GM19328 (cell line): ENCODE results near the gene DENND5B.
A peak's percentile ranks its signal among the peaks of the same experiment; 100 is the strongest.
"Not testable (repeated sequence)": the region's sequence is repeated elsewhere in the genome, so short reads cannot be mapped to it uniquely, and the experiment has no call there.

ENCODE experiments used
- ATAC-seq: cut with Tn5 transposase; IDR thresholded peaks from one replicate; pipeline ENCODE4 v1.9.1; 2021; ENCODE audit warnings: mild to moderate bottlenecking, moderate library complexity; ENCODE audit not compliant: unreplicated experiment

DENND5B gene

DNA sequence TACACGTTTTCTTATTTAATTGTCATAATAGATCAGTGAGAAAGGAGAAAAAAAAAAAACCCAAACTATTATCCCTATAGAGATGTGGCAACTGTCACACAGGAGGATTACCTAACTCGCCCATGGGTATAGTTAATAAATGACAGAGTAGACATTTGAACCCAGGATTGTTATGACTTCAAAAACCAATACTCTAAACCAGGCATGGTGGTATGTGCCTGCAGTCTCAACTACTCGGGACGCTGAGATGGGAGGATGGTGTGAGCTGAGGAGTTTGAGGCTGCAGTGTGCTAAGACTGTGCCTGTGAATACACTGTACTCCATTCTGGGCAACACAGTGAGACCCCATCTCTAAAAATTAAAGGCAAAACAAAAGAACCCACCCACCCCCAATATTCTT is 114.5 kb downstream of the DENND5B start:
- no peak for ATAC-seq

DNA sequence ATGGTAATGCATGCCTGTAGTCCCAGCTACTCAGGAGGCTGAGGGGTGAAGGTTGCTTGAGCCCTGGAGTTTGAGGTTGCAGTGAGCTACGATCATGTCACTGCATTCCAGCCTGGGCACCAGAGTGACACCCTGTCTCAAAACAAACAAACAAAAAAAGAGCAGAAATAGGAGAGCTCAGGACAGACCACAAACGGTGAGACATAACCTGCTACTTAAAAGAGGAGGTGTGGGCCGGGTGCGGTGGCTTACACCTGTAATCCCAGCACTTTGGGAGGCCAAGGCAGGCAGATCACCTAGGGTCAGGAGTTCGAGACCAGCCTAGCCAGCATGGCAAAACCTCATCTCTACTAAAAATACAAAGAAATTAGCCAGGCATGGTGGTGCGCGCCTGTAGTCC is 115.3 kb downstream of the DENND5B start:
- ATAC-seq, result not testable (repeated sequence)

DNA sequence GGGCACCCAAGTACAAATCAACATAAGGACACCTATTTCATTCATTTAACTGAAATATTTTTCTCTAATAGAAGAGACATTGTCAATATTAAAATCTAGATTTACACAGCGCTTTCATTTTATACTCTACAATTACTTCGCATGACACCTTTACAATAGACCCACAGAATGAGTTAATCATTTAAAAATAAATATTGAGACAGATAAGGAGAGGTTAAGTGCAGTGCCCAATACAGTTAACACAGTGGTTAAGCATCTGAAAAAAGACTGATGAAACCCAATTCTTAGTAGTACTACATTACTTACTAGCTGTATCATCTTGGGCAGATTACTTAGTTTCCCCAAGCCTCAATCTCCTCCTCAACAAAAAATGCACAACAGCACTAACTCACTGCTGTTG is 116.2 kb downstream of the DENND5B start:
- no peak for ATAC-seq

DNA sequence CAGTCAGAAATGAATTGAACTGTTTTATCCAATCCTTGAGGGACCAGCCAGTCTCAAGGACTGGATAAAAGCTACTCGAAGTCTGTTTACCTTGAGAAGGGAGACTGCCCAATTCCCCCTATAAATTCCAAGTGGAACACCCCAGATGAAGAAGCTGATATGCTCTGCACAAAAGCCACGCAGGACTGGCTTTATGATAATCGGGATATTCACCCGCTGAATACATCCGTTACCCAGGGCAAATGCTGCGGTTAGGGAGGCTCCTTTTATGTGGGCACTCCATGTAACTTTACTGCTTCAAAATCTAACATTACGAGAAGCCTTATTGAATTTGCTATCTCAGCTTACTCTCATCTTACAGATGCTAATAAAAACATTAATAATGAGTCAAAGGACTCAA is 119.1 kb downstream of the DENND5B start:
- no peak for ATAC-seq

DNA sequence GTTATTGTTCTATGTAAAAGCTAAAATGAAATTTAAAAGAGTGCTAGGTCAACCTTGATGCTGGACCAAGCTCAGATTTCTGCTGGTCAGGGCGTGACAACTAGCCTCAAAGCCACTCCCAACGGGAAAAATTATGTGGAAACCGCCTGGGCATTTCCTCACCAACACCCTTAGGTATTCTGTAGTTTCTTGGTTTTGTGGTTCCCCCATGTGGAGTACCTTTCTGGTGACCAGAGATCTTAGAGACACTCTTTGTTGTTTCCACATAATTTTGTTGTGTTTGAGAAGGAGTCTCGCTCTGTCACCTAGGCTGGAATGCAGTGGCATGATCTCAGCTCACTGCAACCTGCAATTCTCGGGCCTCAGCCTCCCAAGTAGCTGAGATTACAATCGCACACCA is 119.9 kb downstream of the DENND5B start:
- no peak for ATAC-seq

DNA sequence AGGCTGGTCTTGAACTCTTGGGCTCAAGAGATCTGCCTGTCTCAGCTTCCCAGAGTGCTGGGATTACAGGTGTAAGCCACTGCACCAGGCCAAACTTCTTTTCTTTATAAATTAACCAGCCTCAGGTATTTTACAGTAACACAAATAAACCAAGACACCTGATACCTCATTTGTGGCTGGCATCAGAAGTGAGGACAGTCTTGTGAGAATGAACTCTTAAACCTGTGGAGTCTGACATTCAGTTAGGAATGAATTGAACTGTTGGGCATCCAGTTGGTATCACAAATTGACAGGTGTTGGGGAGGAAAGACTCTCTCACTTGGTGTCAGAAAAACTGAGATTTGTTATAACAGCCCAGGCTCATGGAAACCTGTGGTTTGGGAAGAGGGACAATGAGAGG is 120.5 kb downstream of the DENND5B start:
- no peak for ATAC-seq

DNA sequence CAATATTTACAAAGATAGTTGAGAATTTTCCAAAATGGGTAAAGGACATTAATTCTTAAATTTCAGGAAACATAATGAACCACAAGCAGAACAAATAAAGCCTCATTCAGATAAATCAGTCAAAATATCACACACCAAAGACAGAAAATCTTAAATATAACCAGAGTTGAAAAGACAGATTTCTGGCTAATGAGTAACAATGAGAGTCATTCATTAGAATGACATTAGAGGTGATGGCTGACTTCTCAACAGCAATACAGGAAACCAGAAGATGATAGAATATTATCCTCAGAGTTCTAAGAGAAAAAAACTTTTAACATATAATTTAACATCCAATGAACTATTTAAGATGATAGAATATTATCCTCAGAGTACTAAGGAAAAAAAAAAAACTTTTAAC is 124.2 kb downstream of the DENND5B start:
- no peak for ATAC-seq

DNA sequence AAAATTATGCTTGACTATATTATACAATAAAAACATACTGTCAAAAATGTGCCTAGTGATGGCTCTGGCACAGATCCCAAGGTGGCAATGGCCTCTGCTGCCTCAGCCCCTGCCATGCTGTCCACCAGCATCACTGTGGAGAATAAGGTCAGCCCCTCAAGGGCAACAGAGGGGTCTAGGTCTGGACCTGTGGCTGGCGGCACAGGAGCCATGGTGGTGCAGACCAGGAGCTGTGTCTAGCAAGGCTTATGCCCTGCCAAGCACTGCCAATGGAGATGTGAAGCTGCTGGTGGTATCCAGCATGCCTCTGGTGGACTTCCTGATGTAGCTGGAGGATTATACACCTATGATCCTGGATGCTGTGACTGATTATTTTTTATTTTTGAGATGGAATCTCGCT is 125.9 kb downstream of the DENND5B start:
- ATAC-seq, result no peak

DNA sequence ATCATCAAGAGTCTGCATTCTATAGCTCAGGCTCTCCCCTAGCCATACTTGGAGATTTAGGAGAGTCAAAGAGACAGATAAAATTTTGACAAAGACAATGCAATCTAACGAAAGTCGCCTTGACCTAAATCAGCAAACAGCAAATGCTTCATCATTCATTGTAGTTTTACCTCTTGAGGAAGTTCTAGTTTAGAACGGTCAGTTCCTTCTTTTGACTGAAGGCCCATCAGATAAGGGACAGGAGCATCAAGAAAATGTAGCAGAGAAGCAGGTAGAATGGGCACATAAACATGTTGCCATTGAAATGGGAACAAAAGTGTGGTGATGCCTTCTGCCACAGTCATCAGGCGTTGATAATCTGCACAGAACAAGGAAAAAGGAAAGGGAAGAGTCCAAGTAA is 130.9 kb downstream of the DENND5B start:
- ATAC-seq, result no peak

DNA sequence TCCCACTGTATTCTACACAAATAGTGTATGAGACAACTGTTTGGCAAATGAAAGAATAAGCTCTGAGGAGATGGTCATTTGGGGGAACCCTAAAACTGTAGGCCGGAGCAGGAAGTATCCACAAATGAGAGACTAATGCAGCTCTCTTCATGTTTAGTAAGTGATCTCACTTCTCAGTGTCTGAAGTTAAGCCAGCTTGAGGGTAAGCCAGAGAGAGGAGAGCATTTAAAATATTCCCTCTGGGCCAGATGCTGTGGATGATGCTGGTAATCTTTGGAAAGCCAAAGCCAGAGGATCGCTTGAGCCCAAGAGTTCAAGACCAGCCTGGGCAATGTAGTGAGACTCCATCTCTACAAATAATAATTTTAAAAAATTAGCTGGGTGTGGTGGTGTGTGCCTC is 134.4 kb downstream of the DENND5B start:
- no peak for ATAC-seq

DNA sequence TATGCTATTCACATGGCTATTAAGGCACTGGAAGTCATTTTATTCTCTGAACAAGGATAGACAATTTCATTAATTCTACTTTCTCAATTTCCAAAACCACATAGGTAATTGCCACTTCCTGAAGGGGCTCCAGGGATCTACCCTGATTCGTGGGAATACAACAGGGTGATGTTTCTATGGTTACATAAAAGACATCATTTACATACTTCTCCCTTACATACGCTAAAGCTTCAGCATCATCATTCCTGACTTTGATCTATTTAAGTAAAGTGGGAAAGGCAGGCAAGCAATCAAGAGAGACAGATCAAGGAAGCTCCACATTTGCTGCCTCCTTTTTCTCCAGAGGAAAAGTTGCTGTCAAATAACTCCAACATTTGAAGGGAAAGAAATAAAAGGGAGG is 146.2 kb downstream of the DENND5B start:
- no peak for ATAC-seq

DNA sequence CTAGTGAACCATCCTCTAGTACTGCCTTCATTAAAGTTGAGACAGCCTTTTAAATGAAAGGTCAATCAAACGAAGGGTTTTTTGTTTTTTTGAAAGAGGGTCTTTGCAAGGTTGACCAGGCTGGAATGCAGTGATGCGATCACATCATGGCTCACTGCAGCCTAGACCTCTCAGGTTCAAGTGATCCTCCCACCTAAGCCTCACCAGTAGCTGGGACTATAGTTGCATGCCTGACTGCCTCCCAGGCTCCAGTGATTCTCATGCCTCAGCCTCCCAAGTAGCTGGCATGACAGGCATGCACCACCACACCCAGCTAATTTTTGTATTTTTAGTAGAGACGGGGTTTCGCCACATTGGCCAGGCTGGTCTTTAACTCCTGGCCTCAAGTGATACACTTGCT is 150.3 kb downstream of the DENND5B start:
- no peak for ATAC-seq

DNA sequence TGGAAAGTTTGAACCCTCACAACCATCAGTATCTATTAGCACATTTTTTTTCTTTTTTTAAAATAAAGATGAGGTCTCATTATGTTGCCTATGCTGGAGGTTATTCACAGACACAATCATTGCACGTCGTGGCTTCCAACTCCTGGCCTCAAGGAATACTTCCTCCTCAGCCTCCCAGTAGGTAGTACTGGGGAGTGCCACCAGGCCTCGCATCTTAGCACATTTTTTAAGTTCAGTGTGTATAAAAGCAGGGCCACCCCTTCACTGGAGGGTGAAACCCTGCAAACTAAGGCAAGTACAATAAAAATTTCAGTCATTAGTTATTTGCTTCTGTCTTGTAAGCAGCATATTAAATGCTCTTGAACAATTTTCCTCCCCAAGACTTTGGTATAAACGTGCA is 150.8 kb downstream of the DENND5B start:
- ATAC-seq, result no peak

DNA sequence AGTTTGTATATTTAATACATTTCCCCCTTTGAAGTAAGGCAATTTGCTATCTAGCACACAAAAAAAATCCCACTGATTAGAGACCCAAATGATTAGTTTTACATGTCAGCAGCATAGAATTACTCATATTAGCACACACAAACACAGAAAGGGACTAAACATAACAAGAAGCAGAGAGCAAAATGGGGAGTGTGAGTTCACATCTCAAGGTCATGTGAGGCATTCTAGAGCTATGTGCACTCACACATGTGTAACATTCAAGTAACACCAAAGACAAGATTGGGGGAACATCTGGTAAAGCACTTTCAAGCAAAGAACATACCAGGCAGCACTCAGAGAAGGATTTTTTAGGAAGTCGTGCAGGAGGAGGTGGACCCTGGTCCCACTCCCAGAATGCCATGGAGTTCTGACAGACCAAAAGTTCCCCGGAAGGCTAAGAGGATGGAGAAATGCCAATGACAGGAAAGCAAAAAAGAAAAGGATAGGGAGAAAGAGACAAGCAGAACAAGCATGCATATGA is 159.2 kb downstream of the DENND5B start:
- ATAC-seq, result no peak

DNA sequence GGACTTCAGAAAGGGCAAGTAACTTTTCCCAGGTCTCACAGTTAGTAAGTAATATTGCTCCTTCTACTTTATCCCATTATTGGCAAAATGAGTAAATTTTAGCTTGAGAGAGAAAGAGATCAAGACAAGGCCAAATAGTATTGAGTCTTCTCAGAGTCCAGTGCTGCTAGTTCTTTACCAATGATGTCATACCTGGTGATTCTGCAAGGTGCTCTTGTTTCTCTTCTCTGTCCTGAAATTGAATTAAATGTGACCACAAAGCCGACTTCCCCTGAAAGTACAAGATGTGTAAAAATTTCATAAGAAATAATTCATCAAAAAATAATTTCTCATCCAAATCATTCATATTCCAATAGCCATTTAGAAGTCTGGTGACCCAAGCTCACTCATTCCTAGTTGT is 167.5 kb downstream of the DENND5B start:
- no peak for ATAC-seq

DNA sequence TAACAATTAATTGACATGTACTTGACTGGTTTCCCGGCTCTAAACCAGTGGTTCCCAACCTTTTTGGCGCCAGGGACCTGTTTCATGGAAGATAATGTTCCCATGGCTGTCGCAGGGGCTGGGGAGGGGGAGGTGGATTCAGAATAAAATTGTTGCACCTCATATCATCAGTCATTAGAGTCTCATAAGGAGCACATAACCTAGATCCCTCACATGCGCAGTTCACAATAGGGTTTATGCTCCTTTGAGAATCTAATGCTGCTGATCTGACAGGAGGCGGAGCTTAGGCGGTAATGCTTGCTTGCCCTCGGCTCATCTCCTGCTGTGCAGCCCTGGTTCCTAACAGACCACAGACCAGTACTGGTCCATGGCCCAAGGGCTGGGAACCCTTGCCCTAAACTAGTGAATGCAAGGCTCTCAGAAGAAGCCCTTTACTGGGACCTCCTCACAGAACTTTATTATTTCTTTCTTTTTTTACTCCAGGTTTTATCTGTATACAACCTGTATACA is 178.6 kb downstream of the DENND5B start:
- no peak for ATAC-seq

DNA sequence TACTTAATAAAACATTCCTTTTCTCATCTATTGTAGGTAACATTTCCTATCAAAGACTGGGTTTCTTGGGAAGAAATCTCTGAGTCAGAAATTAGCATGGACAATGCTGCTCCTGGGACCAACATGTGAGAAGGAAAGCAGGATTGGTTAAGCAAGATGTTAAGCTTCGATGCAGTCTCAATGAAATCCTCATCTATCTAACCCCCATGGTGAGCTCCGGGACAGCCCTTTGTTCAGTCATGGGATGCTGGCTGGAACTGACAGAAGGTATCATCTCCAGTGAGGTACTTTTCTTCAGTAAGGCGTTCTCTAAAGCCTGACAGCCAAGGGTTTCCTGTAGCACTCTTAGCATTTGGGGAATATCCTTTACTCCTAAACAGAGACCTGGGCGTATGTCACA is 182.2 kb downstream of the DENND5B start:
- no peak for ATAC-seq

DNA sequence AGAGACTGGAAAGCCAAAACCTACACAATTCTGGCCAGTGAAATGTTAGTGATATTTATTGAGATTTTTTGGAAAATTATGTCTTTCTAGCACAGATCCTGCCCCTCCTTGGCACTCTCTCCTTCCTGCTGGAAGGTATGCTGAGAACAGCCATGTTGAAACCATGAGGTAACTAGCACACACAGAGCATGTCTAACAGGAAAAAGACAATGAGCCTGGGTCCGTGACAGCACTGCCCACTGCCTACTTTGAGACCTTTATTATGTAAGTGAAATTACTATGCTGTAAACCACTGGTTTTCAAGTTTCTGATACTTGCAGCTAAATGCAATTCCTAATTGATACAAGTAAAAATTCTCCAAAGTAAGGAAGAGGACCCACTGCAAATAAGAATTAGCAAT is 183.4 kb downstream of the DENND5B start:
- ATAC-seq, result no peak

DNA sequence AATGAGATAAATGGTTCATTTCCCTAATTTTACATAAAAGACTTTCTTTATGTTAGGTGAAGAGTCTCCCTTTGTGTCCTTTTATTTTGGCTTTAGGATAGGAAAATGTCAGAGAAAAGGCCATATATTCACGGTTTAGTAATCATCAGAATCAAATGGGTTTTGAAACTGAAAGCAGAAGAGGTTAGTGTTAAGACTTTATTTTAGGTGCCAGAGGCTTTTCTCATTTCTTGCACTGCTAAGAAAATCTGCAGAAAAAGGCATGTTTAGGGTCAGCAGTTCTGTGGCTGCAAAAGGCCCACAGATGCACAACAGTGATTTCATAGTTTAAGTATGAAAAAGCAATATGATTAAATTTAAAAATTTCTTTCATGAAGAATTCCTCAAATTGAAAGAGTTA is 184.6 kb downstream of the DENND5B start:
- peak; percentile 52 for ATAC-seq

DNA sequence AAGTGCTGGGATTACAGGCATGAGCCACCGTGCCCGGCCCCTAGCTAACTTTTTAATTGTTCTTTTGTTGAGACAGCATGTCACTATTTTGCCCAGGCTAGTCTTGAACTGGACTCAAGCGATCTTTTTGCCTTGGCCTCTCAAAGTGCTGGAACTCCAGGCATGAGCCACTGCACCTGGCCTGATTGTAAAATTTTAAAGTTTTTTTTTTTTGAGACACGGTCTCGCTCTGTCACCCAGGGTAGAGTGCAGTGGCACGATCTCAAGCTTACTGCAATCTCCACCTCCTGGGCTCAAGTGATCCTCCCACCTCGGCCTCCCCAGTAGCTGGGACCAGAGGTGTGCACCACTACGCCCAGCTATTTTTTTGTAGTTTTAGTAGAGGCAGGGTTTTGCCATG is 185.9 kb downstream of the DENND5B start:
- no peak for ATAC-seq

DNA sequence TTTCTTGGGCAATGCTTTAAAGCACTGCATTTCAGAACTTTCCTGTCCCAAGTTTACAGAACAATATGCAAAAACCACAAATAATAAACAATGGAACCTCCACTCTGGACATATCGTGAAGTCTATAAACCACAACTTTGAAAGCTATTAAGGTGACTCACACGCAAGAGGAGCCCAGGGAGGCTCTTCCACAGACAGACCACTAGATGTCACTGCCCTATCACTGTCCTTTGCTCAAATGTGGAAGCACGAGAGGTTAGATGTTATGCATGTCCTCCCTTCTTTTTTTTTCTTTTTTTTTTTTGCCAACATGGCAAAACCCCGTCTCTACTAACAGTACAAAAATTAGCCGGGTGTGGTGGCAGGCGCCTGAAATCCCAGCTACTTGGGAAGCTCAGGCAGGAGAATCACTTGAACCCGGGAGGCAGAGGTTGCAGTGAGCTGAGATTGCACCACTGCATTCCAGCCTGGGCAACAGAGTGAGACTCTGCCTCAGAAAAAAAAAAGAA is 187.8 kb downstream of the DENND5B start:
- peak; percentile 72 for ATAC-seq

DNA sequence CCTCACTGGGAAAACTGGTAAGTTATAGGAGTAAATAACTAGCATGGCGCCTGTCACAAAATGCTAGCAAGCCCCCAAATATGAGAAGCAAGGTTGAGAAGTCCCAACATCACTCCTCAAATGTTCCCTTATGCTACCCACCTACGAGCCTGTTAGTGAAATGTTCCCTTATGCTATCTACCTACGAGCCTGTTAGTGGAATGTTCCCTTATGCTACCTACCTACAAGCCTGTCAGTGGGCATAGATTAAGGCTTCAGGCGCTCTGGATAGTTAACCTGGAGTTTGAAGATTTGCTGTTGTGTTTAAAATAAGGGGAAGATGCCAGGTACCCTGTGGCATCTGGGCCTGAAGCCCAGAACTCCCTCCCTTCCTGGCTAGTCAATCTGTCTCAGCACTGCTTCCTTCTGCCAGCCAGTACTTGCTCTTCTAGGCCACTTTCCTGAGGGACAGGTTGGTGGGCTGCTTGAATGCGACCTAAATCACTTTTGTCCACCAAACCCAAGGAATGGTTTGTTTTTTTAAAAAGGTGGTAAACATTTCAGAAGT is 197.9 kb downstream of the DENND5B start:
- no peak for ATAC-seq

DNA sequence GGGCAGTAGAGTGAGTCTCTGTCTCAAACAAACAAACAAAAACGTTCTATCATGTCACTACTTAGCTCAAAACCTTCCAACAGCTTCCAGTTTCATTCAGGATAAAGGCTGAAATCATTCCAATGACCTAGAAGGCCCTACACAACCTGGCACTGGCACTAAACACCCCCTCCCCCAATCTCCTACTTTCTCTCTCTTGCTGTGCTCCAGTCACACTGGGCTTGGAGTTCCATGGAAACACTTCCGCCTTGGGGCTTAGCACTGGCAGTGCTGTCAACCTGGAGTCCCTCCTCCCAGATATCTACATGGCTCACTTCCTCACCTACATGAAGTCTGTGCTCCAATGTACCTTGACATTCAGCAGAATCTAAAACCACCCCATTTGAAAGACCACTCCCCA is 199.9 kb downstream of the DENND5B start:
- ATAC-seq, result no peak
